DND-41 (cell line): Measurements from ENCODE around the gene SYNE2.

Source experiments
- EZH2 ChIP-seq: IDR thresholded peaks from 3 replicates; pipeline ENCODE4 v1.6.1; 2012; ENCODE audit warnings: borderline replicate concordance, low read depth, mild to moderate bottlenecking, moderate library complexity, low read length, inconsistent platforms; ENCODE audit not compliant: severe bottlenecking
- TF ChIP-seq, protein P1 (sequence below): IDR thresholded peaks from 2 replicates; pipeline ENCODE4 v1.5.1; 2012; ENCODE audit warnings: borderline replicate concordance, low read length, moderate library complexity, mild to moderate bottlenecking; ENCODE audit not compliant: poor library complexity, severe bottlenecking; ENCODE audit errors: extremely low read depth

- TF ChIP-seq, protein P1, sequence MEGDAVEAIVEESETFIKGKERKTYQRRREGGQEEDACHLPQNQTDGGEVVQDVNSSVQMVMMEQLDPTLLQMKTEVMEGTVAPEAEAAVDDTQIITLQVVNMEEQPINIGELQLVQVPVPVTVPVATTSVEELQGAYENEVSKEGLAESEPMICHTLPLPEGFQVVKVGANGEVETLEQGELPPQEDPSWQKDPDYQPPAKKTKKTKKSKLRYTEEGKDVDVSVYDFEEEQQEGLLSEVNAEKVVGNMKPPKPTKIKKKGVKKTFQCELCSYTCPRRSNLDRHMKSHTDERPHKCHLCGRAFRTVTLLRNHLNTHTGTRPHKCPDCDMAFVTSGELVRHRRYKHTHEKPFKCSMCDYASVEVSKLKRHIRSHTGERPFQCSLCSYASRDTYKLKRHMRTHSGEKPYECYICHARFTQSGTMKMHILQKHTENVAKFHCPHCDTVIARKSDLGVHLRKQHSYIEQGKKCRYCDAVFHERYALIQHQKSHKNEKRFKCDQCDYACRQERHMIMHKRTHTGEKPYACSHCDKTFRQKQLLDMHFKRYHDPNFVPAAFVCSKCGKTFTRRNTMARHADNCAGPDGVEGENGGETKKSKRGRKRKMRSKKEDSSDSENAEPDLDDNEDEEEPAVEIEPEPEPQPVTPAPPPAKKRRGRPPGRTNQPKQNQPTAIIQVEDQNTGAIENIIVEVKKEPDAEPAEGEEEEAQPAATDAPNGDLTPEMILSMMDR, result no peak
- no peak for TF ChIP-seq EZH2
Measured at GRCh38 chr14:63862163-63862562, 9.4 kb downstream of the SYNE2 start.
